Loucy (cell line): ENCODE data around the gene PRKACA.
A peak's percentile ranks its signal among the peaks of the same experiment; 100 is the strongest.

Experiments
- CTCF ChIP-seq: fragments of 200-600 bp; sonication (generic); conservative IDR thresholded peaks from 2 replicates; pipeline ENCODE4 v1.5.1; 2014; ENCODE audit warnings: mild to moderate bottlenecking, antibody characterized with exemption, low read length
- EZH2phosphoT487 ChIP-seq: fragments of 200-600 bp; IDR thresholded peaks from 2 replicates; pipeline ENCODE4 v1.6.1; 2018; ENCODE audit warnings: antibody characterized with exemption, mild to moderate bottlenecking, moderate library complexity, borderline replicate concordance

GRCh38 chr19:14136509-14137281 is 19.1 kb upstream of the PRKACA start, which contains the start of gene ASF1B:
- TF ChIP-seq CTCF: peak; percentile 73
- TF ChIP-seq EZH2phosphoT487: no peak
